HCT116 (cell line): ENCODE results near the gene ARRB2.

ENCODE experiments used
- ATF3 ChIP-seq: IDR thresholded peaks from 2 replicates; pipeline ENCODE4 v1.6.1; 2012
- CBX3 ChIP-seq: IDR thresholded peaks from 2 replicates; pipeline ENCODE4 v1.6.1; 2012; ENCODE audit warnings: low read depth
- CTCF ChIP-seq, 3 experiments: fragments of 200-600 bp in 1 of 3; sonication (generic) in 1 of 3; IDR thresholded peaks in 2 of 3; conservative IDR thresholded peaks in 1 of 3; 2 replicates each; pipeline ENCODE4 v1.5.1; 2012 to 2017; ENCODE audit warnings: low read depth in 2 of 3, low read length in 2 of 3, antibody characterized with exemption in 1 of 3, borderline replicate concordance in 1 of 3, control low read depth in 1 of 3, mild to moderate bottlenecking in 1 of 3, mixed read lengths in 1 of 3, mixed run types in 1 of 3, moderate library complexity in 1 of 3; ENCODE audit not compliant: insufficient read depth in 1 of 3
- EZH2 ChIP-seq: fragments of 200-600 bp; sonication (generic); IDR thresholded peaks from 2 replicates; pipeline ENCODE4 v1.6.1; 2017; ENCODE audit warnings: antibody characterized with exemption, mixed run types
- EZH2phosphoT487 ChIP-seq: fragments of 200-600 bp; IDR thresholded peaks from 2 replicates; pipeline ENCODE4 v1.6.1; 2018; ENCODE audit warnings: antibody characterized with exemption, borderline replicate concordance
- FOSL1 ChIP-seq: IDR thresholded peaks from 2 replicates; pipeline ENCODE4 v1.6.1; 2012; ENCODE audit warnings: low read depth
- POLR2A ChIP-seq: IDR thresholded peaks from 2 replicates; pipeline ENCODE4 v1.7.0; 2011; ENCODE audit warnings: borderline replicate concordance; ENCODE audit not compliant: insufficient read depth, insufficient read length; ENCODE audit errors: extremely low read depth
- POLR2AphosphoS5 ChIP-seq: IDR thresholded peaks from 2 replicates; pipeline ENCODE4 v1.6.1; 2011; ENCODE audit warnings: mild to moderate bottlenecking, low read depth, low read length, moderate library complexity
- RAD21 ChIP-seq: IDR thresholded peaks from 2 replicates; pipeline ENCODE4 v1.6.1; 2012; ENCODE audit warnings: low read depth, mild to moderate bottlenecking
- SIN3A ChIP-seq: IDR thresholded peaks from 2 replicates; pipeline ENCODE4 v1.6.1; 2012; ENCODE audit warnings: low read depth
- SP1 ChIP-seq: IDR thresholded peaks from 2 replicates; pipeline ENCODE4 v1.6.1; 2012; ENCODE audit warnings: low read depth

DNA sequence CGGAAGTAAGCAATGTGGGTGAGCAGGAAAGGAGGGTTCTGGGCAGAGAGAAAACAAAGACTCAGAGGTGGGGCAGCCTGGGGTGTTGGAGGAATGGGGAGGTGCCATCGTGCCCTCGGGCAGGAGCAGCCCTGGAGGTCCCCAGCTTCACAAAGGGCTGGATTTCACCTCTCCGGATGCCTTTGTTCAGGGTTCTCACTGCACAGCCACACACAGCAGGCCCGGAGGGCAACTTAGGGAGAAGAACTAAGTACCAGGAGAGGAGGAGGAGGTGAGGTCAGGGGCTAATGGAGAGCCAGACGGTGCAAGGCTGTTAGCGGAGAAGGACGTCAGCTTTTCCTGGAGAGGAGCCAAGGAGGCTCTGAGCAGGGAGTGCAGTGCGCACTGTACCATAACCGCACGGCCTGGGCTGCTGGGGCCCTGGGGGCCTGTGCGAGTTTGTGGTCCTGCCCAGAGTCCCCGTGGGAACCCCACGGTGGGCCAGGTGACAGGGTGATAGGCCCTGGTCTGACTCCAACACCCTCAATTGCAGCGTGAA, 9.3 kb downstream of the ARRB2 start:
- TF ChIP-seq EZH2phosphoT487 (no peak), POLR2AphosphoS5 (no peak), POLR2A (no peak), FOSL1 (no peak), RAD21 (no peak), CTCF (IDR thresholded peaks at IDR 0.05 in 2 of 3, conservative IDR thresholded peaks at IDR 0.05 in 1 of 3; ENCODE audit: borderline replicate concordance in 1 of 3, insufficient read depth in 1 of 3, low read depth in 2 of 3, low read length in 2 of 3) (no peak), SP1 (no peak), EZH2 (no peak), SIN3A (no peak), ATF3 (no peak), CBX3 (no peak)
